Endometrial microvascular endothelial cells (primary cell): ENCODE data around the gene KDM2B. TPM values are rescaled to one million over a fixed set of nuclear protein-coding genes. Genes with fewer than 3 reads are reported as not detected.
"Not testable (repeated sequence)": the region's sequence is repeated elsewhere in the genome, so short reads cannot be mapped to it uniquely, and the experiment has no call there.

Source experiments
- in situ Hi-C: cut with HindIII; loops from 2 replicates; pipeline ENCODE4 v1.10.0; 2017; ENCODE audit warnings: low sequenced_read_pairs, low pct_unique_long_range_greater_than_20kb; ENCODE audit errors: inconsistent ontology term
- total RNA-seq: library from RNA; depleted of rRNA; stranded (reverse); fragments of >200 nt; gene quantifications from one replicate; pipeline ENCODE4 v1.2.3, GENCODE V29; 2015; ENCODE audit errors: inconsistent ontology term

KDM2B gene
- total RNA-seq, 1 donor from 2014 or later: 25.6 TPM

DNA sequence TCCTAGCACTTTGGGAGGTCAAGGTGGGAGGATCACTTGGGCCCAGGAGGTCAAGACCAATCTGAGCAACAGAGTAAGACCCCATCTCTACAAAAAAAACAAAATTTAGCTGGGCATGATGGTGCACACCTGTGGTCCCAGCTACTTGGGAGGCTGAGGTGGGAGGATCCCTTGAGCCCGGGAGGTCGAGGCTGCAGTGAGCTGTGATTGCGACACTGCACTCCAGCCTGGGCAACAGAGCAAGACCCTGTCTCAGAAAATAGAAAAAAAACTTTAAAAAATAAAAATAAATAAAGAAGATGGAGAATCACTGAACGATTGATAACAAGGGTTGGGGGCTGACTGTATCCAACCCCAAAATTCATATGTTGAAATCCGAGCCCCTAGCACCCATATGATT, 96.3 kb downstream of the KDM2B start:
- in situ Hi-C loops: not testable (repeated sequence)

DNA sequence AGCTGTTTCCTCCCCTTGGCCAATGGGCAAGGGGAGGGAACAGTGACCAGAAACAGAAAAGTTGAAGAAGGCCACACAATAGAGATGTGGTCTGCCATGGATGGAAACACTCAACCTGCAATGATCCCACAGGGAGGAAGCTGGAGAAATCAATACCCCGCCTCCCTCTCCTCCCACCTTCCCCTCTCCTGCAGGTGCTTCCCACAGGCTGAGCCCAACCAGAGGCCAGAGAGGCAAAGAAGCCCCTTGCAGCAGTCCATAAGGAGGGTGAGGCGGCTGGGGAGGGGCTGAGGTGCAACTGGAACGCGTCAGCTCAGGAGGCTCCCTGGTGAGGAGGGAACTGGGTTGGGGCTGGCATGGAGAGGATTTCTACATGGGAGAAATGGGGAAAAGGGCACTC, 96.9 kb downstream of the KDM2B start:
- in situ Hi-C loops: no loop called here

DNA sequence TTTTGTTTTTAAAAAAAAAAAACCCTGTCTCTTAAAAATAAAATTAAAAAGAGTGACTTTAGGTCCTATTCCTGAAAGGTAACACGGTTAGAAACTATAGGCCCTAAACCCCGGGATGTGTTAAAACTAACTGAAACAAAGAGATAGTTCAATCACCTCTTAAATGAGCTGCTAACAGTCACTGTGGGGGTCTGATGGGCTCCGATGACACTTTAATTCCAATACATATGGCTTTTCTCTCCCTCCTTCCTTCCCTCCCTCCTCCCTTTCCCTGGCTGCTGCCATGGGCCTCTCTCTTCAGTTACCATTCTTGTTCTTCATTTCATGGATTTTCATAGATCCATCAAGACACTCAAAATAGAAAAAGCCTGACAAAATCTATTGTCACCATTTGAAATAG, 104.3 kb downstream of the KDM2B start:
- in situ Hi-C loops: no loop called here

DNA sequence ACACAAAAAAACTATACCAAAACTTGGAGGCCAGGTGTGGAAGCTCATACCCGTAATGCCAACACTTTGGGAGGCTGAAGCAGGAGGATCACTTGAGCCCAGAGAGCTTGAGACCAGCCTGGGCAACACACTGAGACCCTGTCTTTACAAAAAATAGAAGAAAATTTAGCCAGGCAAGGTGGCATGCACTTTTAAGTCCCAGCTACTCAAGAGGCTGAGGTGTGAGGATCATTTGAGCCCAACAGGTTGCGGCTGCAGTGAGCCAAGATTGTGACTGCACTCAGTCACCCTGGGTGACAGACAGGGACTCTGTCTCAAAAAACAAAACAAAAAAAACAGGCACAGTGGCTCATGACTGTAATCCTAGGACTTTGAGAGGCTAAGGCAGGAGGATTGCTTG, 105.5 kb downstream of the KDM2B start:
- in situ Hi-C loops: no loop called here

DNA sequence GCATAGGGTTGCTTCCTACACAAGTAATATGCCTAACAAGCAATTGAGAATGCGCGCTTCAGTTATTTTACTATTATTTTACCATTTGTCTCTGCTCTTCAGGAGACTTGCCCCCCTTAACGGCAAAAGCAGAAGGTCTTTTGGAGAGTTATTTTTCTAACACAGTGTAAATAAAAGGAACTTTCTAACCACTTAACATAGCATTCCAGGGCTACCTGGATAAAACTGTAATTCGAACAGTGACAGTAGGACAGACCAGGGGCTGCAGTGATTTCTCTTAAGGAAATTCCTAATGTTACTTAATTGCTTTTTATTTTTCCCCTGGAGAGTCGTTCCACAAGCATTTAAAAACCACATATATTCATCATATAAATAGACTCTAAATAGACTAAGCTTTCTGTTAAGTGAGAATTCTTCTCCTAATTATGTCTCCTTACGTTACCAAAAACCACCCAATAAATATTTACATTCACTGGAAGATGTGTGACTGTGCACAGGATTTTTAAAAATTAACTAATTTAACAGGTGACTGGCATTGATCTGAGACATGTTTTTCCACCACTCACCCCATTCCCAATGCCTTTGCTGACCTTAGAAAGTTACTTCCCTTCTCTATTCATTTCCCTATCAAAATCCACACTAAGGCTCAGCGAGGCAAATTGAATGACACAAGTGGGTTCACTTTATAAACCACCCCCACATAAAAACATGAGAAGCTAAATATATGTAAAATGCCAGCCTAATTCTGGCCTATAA, 108.5 kb downstream of the KDM2B start:
- in situ Hi-C loops: no loop called here

DNA sequence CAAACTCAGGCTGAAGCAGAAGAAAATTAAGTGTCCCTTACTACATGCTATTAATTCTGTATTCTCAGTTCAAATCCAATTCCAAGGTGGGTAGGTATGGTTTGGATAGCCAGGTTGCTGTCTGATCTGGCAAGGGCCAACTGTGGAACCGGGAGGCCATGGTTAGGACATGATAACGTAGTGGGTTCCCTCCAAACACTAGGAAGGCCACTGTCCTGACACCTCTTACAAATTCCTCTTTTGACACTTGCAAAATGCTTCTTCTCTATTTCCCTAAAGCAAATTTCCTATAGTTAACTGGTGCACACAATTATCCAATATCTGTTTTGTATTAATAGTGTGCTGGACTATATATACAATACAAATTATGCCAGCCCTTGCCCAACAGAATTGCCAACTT, 110.1 kb downstream of the KDM2B start:
- in situ Hi-C loops: no loop called here

DNA sequence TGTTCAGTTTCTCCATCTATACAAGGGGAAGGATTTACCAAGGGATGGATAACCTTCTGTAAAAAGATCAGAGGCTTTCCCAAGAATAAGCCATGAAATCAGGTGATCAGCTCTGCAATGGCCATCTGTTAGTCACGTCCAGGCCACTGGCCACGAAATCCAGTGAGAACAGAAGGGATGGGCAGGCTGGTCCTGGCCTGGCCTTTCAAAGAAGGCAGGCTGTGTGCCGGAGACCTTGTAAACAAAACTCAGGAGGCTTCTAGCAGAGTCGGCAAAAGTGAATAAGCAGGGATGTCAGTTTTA, 112.4 kb downstream of the KDM2B start:
- in situ Hi-C loops: no loop called here

DNA sequence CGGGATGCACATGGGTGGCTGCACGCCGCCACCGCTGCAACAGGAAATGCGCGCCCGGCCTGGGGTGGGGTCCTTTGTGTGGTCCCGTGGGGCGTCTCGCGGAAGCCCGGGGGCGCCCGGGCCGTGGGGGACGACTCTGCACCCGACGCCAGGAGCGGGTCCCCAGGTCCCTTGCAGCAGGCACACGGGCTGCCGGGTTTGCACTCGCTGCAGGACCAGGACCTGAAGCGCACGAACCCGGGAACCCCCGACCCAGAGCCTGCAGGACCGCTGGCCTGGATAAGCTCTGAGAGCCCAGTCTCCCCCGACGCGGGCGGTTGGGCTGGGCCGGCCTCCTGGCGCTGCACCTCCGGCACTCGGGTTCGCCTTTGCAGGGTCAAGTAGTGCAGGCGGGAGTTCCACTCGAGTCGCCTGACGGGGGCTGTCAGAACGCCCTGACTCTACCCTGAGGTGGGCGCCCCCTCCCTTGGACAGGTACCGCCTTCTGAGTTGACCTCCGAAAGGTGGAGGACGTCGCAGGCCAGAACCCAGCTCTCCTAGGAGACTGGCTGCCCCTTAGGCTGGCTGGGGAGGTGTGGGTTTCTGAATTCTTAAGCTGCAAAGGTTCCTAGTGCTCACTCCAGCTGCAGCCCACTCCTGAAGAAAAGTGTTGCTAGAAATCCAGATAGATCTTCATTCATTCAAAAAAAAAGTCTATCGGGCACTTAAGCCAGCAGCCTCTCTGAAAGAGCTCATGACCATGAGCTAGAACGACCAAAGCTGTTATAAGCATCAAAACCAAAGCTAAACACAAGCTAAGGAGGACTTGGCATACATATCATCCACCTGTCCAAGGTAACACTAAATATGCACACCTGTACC, 113.0 kb downstream of the KDM2B start:
- in situ Hi-C loops: no loop called here

DNA sequence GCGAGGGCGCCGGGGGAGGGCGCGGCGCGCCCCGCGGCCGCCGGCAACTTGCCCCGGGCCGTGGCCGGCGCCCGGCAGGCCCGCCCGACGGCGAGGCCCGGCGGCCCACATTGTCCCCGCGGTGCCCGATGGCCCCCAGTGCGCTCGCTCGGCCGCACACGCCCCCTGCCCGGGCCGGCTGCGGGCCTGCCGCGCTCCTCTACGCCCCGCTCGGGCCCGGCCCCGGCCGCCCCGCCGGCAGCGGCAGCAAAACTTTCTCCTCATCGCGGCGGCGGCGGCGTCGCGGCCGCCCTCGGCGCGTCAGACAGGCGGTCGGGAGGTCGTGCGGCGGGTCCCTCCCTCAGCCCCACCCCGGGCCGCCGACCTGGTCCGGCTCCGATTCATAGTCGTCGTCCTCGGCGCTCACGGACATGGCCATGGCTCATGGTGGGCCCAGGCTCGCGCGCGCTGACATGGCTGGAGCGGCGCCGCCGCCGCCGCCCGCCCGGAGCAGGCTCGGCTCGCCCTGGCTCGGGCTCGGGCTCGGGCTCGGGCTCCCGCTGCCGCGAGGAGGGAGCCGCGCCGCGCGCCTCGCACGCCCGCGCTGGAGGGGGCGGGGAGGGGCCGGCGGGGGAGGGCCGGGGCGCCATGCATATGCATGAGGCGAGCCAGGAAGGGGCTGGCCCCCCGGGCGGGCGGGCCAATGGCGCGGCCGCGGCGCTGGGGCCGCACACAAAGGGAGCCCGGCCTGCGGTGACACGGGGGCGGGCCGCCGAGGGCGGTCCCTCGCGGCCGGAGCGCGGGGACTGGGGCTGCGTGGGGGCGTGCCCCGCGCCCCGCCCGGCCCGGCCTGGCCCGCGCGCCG, 113.8 kb downstream of the KDM2B start:
- in situ Hi-C loops: no loop called here

DNA sequence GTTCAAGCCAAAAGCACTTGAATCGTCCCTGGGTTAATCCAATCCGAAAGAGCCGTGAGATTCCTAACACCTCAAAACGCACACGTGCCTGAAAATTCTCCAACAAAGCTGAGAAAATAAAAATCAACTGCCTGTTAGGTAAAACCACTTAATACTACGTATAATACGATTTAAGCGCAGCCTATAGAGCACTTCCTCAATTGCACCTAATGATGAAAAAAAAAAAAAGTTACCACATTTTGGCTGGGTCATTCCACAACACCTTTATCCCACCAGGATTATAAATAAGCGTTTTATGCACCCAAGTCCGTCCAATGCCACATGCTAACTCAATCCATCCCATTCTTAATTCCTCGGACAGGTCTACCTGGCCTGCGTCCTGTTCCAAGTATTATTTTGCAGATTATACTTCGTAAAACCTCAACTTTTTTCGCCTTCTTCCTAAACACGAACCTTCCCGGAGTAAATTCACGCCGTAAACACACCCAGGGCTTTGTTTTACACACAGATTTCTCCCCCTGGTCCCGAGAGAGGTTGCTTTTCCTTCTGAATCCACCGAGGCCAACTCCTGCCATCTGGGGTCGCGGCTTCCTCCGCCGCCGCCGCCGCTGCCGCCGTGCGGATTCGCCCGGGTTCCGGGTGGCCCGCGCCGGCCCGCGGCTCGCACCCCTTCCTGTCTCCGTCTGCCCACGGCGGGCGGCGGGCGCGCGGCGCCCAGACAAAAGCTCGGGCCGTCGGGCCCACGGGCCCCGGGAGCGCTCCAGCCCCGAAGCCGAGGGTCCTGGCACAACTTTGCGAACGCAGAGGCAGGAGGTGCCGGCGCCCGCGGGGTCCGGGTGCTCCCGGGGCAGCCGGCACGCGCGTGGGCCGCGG, 114.7 kb downstream of the KDM2B start:
- in situ Hi-C loops: no loop called here

DNA sequence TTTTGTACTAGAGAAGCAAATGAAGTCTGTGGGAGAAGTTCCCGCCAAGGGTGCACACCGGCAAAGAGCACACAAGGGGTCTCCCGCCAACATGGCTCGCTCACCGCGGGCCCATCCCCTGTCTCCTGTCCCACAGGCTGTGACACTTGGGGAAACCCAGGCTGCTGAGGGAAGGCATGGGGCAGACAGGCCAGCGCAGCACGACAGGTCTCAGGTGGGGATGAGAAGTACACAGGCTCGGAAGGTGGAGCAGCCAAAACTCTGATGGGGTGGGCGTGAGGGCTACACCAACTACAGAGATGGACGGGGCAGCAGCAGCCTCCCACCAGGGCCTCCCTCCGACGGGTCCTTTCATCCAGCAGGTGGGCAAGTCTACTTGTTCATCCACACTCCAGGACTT, 116.5 kb downstream of the KDM2B start:
- in situ Hi-C loops: no loop called here

DNA sequence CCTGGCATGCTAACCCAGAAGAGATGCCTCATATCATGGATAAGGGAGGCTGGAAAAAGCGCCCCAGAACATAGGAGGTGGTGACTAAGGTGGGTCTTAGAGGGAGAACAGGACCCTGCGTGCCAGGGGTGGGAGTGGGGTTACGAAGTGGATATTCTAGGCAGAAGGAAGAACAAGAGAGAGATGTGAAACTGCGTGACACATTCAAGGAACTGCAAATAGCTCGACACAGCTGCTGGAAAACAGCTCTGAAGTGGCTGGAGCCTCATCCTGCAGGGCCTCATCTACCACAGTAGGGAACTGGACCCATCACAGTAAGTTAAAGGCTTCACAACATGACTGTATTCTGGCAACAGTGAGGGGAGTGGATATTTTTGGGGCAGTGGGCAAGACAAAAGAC, 119.8 kb downstream of the KDM2B start:
- in situ Hi-C loops: no loop called here

DNA sequence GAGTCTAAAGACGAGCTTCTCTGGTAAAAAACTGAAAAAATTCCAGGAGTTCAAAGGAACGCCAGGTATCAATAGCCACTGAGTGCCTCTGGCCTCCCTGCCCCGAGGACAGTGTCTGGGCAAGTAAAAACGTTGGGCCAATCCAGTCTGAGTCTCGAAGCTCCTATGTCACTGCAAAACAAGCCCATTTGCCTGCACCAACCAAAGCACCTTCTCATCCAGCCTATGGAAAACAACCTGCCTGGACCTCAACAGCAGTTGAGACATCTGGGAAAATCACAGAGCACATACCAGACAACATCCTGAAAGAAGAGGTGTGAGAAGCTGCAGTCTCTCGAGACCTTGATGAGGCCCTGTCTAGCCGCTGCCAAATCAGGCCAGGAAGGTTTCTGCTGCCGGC, 124.3 kb downstream of the KDM2B start:
- in situ Hi-C loops: no loop called here

DNA sequence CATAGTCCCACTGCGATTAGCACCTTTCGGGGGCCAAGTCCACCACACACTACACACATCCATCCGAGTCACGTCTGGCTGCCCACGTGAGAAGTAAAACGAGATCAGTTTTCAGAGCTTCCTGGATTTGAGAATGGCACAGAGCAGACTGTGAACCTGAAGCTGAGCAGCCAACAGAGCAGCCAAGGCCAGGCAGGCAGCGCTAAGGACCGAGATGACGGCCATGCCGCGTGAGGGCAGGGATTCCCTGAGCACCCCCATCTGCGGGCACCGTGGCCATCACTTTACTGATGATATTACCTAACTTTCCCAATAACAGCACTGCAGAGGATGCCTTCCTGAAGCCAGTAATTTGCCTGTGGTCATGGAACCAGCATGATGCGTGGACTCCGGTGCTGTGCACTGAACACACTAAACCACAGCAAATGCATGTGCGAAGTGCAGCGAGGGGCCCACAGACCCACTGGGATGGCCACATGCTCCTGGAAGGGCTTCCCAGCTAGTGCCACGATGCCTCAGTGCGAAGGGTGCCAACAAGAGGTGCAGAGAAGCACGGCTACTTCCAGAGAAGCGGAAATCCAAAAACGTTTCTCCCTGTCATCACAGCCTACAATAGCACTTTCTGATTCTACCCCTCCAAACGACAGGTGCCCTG, 124.9 kb downstream of the KDM2B start:
- in situ Hi-C loops: no loop called here

DNA sequence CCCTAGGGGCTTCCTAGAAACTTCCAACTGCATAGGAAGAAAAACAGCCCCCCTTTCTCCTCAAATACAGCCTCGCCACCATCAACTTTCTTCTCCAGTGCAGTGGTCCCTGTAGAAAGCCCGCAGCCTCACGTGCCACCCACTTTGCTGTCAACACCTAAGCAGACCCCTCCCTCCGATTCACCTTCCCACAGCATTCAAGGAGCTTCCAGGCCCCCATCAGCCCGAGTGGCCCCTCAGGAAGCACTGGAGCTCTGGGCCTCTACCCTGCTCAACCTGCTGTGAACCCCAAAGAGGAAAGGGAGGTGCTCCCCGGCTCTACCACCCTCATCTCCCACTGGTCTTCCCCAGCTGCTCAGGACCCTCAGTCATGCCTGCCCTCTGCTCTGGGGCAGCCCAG, 125.9 kb downstream of the KDM2B start:
- in situ Hi-C loops: no loop called here

DNA sequence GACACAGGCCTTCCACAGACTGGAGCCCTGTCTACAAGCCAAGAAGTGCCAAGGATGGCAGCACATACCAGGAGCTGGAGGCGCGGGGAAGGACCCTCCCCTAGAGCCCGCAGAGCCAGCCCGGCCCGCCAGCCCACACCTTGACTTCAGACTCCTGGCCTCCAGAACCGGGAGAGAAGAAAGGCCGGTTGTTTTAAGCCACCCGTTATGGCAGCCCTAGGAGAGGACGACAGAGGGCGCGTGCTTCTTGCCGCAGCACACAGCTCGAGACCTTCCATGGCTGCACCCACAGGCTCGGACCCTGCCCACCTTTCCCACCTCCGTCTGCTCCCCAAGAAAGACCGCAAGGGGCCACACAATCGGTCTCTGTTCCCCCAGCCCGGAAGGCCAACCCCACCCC, 127.2 kb downstream of the KDM2B start:
- in situ Hi-C loops: no loop called here

DNA sequence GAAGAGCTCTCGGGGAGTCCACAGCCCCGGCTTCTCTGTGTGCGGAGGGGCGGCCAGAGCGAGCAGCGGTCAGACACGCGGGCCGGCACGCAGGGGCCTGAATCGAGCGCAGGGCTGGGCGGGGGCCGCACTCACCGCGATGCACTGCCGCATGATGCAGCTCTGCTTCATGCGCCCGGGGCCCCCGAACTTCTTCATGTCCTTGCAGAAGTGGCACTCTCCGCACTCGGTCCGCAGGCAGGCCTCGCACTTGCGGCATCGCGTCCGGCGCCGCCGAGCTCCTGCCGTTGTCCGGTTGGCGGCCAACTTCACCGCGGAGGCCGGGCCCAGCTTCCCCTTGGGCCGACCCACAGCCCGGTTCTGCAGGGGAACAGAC, 127.8 kb downstream of the KDM2B start:
- in situ Hi-C loops: no loop called here

DNA sequence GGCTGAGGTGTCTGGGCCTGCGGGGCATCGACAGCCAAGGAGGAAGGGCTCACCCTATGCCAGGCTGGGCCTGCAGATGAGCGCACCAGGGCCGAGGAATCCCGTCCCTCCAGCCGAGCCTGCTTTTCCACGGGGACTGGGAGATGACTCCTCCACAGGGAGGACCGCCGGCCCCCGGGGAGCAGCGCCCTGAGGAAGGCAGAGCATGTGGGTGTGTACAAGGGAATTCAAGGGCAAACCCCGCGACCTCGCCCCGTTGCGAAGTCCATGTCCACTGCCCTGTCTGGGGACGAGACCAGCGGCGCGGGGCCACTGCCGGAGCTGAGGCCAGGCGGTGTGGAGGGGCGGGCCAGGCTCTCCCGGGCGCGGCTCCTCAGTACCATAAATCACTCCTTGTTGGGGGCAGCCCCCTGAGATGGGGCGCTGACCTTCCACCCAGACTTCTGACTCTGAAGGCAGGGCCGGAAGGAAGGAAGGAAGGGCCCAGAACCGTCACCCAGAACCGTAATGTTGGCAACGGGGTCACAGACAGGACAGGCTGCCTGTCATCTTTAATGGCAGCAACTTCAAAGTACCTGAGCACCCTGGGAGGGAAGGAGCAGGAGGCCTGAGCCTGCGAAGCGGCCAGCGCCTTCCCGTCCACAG, 128.4 kb downstream of the KDM2B start:
- in situ Hi-C loops: no loop called here
